HL-60 (cell line): ENCODE results near the gene KLHL28.

Experiments used
- DNase-seq, 2 experiments: peaks; one replicate each; pipeline ENCODE4 v3.0.0-alpha.2; 2010 to 2020; ENCODE audit warnings: low read depth in 1 of 2, low spot score in 1 of 2
- H3K27ac ChIP-seq: fragments of 250-450 bp; sonication (Bioruptor Pico); replicated peaks from 2 replicates; pipeline ENCODE4 v1.5.1; 2020; ENCODE audit warnings: mild to moderate bottlenecking, moderate library complexity
- H3K27me3 ChIP-seq: fragments of 250-450 bp; sonication (Bioruptor Pico); 2 replicates; pipeline ENCODE4 v1.5.1; 2021; ENCODE audit warnings: mild to moderate bottlenecking, moderate library complexity; ENCODE audit not compliant: insufficient read depth, poor library complexity, severe bottlenecking
- H3K4me3 ChIP-seq: replicated peaks from 2 replicates; pipeline ENCODE4 v1.5.1; 2011; ENCODE audit warnings: mild to moderate bottlenecking, control low read depth, low read length; ENCODE audit not compliant: insufficient read depth
- GABPA ChIP-seq: IDR thresholded peaks from 2 replicates; pipeline ENCODE4 v1.6.1; 2012; ENCODE audit warnings: low read depth
- POLR2AphosphoS5 ChIP-seq: IDR thresholded peaks from 2 replicates; pipeline ENCODE4 v1.6.1; 2012; ENCODE audit warnings: low read depth
- SPI1 ChIP-seq: IDR thresholded peaks from 2 replicates; pipeline ENCODE4 v1.6.1; 2012; ENCODE audit warnings: low read depth, mild to moderate bottlenecking, borderline replicate concordance
- TF ChIP-seq, protein P1 (sequence below): IDR thresholded peaks from one replicate; pipeline ENCODE4 v1.5.1; 2011; ENCODE audit warnings: low read length, control low read depth, inconsistent platforms; ENCODE audit not compliant: insufficient read depth
- TF ChIP-seq, protein P2 (sequence below): IDR thresholded peaks from 2 replicates; pipeline ENCODE4 v1.6.1; 2012; ENCODE audit warnings: low read depth; ENCODE audit not compliant: insufficient replicate concordance

The KLHL28 gene

GRCh38 chr14:44995770-44996294, 34.1 kb upstream of the KLHL28 start:
- H3K27ac ChIP-seq, result no peak overlapping the region
- H3K4me3 ChIP-seq, result no peak overlapping the region
- DNase-seq, result no peak

GRCh38 chr14:44995196-44995595, 33.4 kb upstream of the KLHL28 start:
- Histone ChIP-seq H3K27me3 (no peaks in the 10 kb centered on the region), H3K4me3 (no peak overlapping the region), H3K27ac (no peak overlapping the region)
- no peak for DNase-seq
- TF ChIP-seq, protein P1, sequence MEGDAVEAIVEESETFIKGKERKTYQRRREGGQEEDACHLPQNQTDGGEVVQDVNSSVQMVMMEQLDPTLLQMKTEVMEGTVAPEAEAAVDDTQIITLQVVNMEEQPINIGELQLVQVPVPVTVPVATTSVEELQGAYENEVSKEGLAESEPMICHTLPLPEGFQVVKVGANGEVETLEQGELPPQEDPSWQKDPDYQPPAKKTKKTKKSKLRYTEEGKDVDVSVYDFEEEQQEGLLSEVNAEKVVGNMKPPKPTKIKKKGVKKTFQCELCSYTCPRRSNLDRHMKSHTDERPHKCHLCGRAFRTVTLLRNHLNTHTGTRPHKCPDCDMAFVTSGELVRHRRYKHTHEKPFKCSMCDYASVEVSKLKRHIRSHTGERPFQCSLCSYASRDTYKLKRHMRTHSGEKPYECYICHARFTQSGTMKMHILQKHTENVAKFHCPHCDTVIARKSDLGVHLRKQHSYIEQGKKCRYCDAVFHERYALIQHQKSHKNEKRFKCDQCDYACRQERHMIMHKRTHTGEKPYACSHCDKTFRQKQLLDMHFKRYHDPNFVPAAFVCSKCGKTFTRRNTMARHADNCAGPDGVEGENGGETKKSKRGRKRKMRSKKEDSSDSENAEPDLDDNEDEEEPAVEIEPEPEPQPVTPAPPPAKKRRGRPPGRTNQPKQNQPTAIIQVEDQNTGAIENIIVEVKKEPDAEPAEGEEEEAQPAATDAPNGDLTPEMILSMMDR, result no peak
- TF ChIP-seq, protein P2, sequence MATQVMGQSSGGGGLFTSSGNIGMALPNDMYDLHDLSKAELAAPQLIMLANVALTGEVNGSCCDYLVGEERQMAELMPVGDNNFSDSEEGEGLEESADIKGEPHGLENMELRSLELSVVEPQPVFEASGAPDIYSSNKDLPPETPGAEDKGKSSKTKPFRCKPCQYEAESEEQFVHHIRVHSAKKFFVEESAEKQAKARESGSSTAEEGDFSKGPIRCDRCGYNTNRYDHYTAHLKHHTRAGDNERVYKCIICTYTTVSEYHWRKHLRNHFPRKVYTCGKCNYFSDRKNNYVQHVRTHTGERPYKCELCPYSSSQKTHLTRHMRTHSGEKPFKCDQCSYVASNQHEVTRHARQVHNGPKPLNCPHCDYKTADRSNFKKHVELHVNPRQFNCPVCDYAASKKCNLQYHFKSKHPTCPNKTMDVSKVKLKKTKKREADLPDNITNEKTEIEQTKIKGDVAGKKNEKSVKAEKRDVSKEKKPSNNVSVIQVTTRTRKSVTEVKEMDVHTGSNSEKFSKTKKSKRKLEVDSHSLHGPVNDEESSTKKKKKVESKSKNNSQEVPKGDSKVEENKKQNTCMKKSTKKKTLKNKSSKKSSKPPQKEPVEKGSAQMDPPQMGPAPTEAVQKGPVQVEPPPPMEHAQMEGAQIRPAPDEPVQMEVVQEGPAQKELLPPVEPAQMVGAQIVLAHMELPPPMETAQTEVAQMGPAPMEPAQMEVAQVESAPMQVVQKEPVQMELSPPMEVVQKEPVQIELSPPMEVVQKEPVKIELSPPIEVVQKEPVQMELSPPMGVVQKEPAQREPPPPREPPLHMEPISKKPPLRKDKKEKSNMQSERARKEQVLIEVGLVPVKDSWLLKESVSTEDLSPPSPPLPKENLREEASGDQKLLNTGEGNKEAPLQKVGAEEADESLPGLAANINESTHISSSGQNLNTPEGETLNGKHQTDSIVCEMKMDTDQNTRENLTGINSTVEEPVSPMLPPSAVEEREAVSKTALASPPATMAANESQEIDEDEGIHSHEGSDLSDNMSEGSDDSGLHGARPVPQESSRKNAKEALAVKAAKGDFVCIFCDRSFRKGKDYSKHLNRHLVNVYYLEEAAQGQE, result no peak
- TF ChIP-seq POLR2AphosphoS5 (no peak), GABPA (no peak), SPI1 (no peak)

More at GRCh38 chr14:44995770-44996294, 34.1 kb upstream of the KLHL28 start:
- TF ChIP-seq, protein P2, result no peak
- TF ChIP-seq, protein P1, result no peak
- TF ChIP-seq GABPA (no peak), POLR2AphosphoS5 (no peak), SPI1 (no peak)
- no peaks in the 10 kb centered on the region for H3K27me3 ChIP-seq

- H3K27me3 ChIP-seq, result no peaks in the 10 kb centered on the region
- DNase-seq, result no peak
- H3K4me3 ChIP-seq, result no peak overlapping the region
- H3K27ac ChIP-seq, result no peak overlapping the region
- no peak for TF ChIP-seq GABPA
- no peak for TF ChIP-seq POLR2AphosphoS5
- no peak for TF ChIP-seq SPI1
- TF ChIP-seq, protein P2, result no peak
- TF ChIP-seq, protein P1, result no peak
Measured at GRCh38 chr14:44990533-44990932, 28.8 kb upstream of the KLHL28 start.
